ENCODE data around the gene MFAP2.
"Not testable (repeated sequence)": the region's sequence is repeated elsewhere in the genome, so short reads cannot be mapped to it uniquely, and the experiment has no call there.

The MFAP2 gene

GRCh38 chr1:16958475-16958874, 21.9 kb downstream of the MFAP2 start:
- DNase-seq, result no peak

DNA sequence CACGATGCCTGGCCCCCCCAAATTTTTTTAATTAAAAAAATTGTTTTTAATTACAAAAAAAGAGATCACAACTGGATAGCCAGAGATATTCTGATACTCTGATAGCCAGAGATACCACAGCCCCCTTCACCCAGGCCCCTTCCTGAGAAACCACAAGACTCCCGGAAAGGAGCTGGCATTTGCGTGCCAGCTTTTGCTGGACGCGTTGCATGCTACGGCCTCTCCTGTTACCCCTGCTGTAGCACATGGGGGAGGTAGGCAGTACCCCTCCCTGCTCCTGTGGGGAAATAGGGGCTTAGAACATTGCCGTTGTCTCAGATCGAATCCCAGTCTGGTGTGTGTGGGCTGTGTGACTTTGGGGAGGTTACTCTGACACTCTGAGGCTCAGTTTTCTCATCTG, 22.7 kb downstream of the MFAP2 start:
- DNase-seq, result no peak

- no peak for DNase-seq
Measured at GRCh38 chr1:16956775-16957174, 23.6 kb downstream of the MFAP2 start.

GRCh38 chr1:16955186-16955585, 25.2 kb downstream of the MFAP2 start:
- DNase-seq, result no peak

DNA sequence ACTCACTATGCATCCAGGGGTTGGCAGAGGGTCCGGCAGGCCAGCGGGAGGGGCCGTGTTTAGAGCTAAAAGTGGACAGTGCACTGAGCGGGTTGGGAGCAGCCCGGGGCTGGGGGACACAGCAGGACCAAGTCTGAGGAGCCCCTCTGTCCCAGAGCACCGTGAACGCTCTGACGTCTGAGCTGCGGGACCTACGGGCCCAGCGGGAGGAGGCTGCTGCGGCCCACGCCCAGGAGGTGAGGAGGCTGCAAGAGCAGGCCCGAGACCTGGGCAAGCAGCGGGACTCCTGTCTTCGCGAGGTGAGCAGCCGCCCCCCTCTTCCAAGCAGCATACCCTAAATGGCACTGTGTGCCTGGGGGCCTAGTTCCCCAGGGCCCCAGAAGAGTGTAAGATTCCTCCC, 25.8 kb downstream of the MFAP2 start:
- no peak for DNase-seq

DNA sequence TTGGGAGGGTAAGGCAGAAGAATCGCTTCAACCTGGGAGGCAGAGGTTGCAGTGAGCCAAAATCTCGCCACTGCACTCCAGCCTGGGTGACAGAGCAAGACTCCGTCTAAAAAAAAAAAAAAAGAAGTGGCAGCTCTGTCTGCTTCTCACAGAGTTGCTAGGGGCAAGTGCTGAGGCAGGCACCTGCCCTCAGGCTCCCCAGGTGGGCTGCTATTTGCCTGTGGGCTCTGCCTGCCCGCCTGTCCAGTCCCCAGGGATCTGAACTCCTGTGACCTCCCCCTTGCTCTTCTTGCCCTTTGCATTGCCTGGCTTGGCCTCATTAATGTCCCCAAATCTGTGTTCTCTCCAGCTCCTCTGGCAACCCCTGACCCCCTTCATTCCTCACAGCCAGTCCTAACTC, 28.0 kb downstream of the MFAP2 start:
- not testable (repeated sequence) for DNase-seq

- not testable (repeated sequence) for DNase-seq
Measured at GRCh38 chr1:16949026-16949425, 31.4 kb downstream of the MFAP2 start.

- DNase-seq, result not testable (repeated sequence)
Measured at GRCh38 chr1:16948282-16948891, 32.0 kb downstream of the MFAP2 start.

DNA sequence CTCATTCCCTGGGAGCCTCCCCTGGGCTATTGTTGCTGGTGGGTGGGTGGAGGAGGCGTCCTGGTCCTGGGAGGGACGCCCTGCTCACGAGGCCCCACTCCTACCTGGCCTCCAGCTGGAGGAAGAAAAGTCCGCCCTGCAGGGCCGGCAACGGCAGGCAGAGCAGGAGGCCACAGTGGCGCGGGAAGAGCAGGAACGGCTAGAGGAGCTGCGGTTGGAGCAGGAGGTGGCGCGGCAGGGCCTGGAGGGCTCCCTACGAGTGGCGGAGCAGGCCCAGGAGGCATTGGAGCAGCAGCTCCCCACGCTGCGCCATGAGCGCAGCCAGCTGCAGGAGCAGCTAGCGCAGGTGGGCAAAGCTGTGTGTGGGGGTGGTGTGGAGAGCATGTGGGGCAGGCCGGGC, 33.8 kb downstream of the MFAP2 start:
- no peak for DNase-seq

DNA sequence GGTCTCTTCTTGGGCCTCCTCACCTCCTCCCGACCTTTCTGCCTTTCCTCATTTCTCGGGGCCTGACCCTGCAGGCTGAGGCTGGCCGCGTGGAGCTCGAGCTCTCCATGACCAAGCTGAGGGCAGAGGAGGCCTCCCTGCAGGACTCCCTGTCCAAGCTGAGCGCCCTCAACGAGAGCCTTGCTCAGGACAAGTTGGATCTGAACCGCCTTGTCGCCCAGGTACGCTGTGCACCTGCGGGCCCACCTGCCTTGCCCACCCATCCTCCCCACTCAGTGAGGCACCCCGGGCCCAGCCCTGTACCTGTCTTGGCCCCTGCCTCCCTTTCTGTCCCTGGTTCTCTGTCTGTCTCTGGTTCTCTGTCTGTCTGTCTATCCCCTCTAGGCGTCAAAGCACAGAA, 34.2 kb downstream of the MFAP2 start:
- DNase-seq, result not testable (repeated sequence)

DNA sequence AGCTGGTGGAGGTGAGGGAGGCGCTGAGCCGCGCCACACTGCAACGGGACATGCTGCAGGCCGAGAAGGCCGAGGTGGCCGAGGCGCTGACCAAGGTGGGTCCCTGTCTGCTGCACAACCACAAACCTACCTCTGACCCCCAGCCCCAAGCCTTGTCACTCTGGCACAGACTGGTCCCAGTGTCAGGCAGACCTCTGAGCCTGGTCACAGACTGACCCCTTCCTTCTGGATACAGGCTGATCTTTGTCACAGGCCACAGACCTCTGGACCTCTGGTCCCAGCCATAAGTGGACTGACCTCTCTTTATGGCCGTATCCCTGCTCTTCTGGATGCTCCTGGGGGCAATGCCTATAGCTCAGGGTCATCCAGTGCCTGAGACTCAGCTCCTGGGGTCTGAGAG, 34.9 kb downstream of the MFAP2 start:
- not testable (repeated sequence) for DNase-seq

- DNase-seq, result no peak
Measured at GRCh38 chr1:16944038-16944437, 36.4 kb downstream of the MFAP2 start.

DNA sequence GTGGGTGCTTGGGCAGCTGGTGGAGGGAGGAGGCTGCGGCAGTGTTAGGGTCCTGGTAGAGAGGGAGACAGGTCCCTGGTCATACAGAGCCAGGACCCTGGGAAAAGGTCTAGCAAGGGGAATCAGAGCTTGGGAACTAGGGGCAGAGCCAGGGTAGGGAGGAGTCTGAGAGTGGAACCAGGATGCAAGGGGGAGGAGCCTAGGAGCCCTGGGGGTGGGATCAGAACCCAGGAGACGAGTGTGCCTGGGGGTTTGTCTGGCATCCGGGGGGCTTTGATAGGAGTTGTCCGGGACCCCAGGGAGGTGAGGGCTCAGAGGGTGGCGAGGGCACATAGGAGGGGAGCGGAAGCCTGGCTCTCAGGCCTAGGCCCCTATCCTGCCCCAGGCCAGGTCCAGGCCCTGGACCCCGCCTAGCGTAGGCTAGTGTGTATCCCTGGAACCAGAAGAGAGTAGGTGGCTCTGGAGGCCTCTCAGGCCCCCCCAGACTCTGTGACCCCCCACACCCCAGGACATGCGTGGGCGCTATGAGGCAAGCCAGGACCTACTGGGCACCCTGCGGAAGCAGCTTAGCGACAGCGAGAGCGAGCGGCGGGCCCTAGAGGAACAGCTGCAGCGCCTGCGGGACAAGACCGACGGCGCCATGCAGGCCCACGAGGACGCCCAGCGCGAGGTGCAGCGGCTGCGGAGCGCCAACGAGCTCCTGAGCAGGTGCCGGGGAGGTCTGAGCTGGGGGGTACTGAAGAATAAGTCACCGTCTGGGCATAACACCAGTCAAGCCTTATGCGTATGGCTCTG, 40.8 kb downstream of the MFAP2 start:
- DNase-seq, result not testable (repeated sequence)

DNA sequence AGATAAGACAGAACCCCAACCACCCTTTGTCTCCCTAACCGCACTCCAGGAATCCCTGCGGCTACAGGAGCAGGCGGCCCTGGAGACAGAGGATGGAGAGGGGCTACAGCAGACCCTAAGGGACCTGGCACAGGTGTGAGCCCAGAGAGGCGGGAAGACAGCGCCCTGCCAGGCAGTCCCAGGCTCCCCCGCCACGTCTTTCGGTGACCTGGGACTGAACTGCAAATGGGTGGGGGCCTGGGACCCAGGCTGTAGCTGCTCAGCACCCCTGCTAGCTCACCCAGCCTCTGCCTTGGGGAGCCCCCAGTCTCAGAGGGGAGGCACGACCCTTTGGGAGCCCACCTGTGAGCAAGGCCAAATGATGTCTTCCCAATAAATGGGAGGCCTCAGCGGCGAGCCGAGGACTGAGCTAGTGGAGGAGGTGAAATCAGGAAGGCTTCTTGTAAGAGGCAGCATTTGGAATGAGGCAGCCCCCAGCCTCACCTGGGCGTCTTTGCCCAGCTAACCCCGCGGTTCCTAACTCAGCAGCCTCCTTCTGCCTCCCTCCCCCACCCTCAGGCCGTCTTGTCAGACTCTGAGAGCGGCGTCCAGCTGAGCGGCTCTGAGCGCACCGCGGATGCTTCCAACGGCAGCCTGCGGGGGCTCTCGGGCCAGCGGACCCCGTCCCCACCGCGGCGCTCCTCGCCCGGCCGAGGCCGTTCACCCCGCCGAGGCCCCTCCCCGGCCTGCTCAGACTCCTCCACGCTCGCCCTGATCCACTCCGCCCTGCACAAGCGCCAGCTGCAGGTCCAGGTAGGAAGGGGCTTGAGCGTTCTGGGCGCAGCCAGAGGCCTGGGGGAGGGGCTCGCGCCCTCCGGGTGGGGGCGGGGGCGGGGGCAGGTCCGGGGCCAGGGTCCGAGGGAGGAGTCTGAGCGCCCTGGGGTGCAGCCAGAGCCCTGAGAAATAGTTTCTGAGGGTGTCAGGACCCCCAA, 41.8 kb downstream of the MFAP2 start:
- DNase-seq, result no peak

DNA sequence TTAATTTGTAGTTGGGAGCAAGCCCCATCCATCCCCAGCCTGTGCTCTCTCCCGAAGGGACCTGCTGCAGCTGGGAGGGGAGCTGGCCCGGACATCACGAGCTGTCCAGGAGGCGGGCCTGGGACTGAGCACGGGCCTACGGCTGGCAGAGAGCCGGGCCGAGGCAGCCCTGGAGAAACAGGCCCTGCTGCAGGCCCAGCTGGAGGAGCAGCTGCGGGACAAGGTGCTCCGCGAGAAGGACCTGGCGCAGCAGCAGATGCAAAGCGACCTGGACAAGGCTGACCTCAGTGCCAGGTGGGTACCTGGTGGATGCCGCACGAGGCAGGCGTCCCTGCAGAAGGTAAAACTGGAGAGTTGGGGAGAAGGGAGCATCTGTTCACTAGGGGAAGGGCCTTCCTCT, 43.8 kb downstream of the MFAP2 start:
- DNase-seq, result not testable (repeated sequence)

DNA sequence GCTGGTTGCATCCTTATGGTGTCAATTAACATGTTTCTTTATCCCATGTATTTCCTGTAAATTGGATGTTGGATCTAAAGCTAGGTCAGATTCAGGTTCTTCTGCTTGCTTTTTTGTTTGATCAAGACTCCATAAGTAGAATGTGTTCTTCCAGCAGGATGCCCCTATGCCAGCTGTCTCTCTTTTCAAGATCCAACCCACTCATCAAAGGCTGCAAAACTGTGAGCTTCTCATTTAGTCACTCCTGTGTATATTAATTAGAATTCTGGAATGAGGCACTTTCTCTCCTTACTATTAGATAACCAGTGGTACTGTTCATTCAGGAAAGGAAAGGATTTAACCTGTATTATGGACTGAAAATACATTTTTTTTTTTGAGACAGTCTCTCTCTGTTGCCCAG, 46.5 kb downstream of the MFAP2 start:
- DNase-seq, result not testable (repeated sequence)

DNA sequence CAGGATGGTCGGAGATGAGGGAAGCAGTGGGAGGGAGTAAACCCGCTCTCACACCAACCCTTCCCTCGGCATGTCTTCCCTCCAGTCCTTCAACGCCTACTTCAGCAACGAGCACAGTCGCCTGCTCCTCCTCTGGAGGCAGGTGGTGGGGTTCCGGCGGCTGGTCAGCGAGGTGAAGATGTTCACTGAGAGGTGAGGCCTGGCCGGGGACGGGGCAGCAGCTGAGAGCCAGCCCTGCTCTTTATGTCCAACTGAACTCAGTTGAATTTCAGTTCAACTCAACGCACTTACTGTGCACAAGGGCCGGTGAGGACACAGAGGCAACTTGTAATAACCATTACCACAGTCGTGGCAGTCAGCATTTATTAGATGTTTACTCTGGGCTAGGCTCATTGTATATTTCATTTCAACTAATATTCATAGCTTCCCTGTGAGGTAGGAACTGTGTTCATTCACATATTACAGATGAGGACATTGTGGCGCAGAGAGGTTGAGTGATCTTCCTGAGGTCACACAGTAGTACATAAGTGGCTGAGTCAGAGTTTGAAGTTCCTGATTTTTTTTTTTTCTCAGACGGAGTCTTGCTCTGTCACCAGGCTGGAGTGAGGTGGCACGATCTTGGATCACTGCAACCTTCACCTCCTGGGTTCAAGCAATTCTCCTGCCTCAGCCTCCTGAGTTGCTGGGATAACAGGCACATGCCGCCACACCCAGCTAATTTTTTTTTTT, 49.0 kb downstream of the MFAP2 start:
- DNase-seq, result not testable (repeated sequence)

DNA sequence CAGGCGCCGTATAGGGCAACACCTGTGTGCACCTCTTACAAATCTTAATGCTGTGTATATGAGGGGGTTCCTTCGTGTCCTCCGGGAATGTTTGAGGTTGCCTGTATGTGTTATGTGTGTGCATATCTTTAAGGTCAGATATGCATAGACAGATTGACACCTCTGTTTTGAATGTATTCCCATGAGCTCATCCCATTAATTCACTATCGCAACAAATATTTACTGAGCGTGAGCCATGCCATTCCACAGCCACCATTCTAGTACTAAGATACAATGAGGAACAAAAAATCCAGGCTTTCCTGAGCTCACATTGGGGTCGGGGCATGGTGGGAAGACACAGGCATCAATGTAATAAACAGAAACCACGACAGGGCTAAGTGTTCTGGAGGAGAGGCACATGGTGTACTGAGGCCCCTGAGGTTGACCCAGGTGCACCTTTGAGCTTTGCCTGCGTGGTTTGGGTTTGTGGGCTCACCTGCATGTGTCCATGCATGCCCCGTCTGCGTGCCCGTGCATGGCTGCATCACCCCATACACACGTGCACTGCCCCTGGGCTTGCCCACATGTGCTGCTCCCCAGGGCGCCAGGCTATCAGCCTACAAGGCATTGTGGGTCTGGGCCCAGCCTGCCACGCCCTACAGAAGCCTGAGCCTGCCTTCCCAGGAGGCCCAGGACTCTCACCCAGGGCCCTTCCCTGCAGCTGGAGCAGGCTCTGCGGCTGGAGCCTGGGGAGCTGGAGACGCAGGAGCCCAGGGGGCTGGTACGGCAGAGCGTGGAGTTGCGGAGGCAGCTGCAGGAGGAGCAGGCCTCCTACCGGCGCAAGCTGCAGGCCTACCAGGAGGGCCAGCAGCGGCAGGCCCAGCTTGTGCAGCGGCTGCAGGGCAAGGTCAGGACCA, 51.0 kb downstream of the MFAP2 start:
- not testable (repeated sequence) for DNase-seq

DNA sequence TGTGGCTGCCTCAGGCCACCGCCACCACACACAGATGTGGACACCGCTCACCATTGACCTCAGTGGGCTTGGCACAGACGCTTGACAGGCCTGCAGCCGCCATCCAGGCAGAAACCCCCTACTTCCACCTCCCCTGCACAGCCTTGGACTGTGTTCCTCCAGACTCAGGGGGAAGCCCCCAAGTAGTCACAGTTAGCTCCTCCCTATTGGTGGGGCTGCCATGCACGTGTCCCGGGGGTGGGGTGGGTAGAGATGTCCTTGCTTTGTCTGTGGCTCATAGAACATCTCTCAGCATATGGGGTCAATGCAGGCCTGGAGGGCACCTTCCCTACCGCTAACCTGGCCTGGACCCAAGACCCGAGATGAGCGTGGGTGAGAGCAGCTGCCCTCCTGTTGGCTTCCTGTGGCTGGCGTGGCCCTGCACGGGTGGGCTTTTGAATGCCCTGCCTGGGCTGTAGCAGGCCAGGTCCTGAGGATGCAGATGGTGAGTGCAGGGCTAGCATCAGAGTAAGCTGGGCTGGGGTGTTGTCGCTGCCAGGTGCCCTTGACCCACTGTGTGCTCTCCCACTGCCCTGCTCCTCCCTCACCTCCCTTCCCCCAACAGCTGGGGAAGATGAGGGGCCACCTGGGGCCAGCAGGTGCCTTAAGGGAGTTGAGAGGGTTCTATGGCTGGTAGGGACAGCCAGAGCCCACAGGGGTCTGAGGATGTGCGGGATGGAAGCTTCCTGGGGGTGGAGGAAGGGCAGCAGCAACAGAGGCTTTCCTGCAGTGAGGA, 52.5 kb downstream of the MFAP2 start:
- no peak for DNase-seq

- no peak for DNase-seq
Measured at GRCh38 chr1:16927256-16927655, 53.2 kb downstream of the MFAP2 start.
